ENCODE measurements around the gene CDKAL1. TPM values are rescaled to one million over a fixed set of nuclear protein-coding genes. Genes with fewer than 3 reads are reported as not detected.

Gene CDKAL1
- total RNA-seq, 1 donor from 2014 or later: 39.6 TPM

DNA sequence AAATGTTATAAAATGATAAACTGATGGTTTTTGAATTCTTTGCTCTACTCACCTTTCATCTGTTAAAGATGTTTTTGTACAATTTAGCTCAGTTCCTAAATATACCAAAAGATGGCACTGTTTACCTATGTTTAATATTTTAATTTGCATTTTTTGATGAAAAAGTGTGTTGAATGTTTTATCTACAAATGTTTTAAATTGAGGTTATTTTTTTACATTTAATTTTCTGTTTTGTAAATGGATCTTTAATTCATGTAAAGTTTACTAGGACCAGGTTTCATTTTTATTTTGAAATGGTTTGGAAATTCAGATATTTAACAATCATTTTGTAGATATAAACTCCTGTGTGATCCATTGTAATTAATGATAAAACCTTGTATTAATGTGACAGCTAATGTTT, 30.0 kb downstream of the CDKAL1 start:
- no peak for TF ChIP-seq EZH2phosphoT487 (IDR thresholded peaks at IDR 0.05)
- TF ChIP-seq CTCF (IDR thresholded peaks at IDR 0.05): peak; percentile 71
- no peak for TF ChIP-seq EZH2 (IDR thresholded peaks at IDR 0.05)
- Histone ChIP-seq H3K9ac (no peak overlapping the region), H3K36me3 (no peaks in the 10 kb centered on the region), H4K20me1 (ENCODE audit: low read depth) (no peaks in the 10 kb centered on the region), H3K79me2 (ENCODE audit: low read depth) (peaks cover 16% of the 10 kb centered on the region), H3K9me3 (ENCODE audit: low read depth) (no peaks in the 10 kb centered on the region), H3K4me3 (no peak overlapping the region), H3K27ac (no peak overlapping the region), H3K27me3 (no peaks in the 10 kb centered on the region), H3K4me1 (no peaks in the 10 kb centered on the region), H3K4me2 (no peak overlapping the region), H3F3A (ENCODE audit: low read depth) (no peaks in the 10 kb centered on the region), H2AFZ (replicated peaks) (no peak overlapping the region)
- Mint-ChIP-seq H3K4me1 (peaks cover 3% of the 10 kb centered on the region), H3K27me3 (ENCODE audit: insufficient read depth, low read depth) (no peaks in the 10 kb centered on the region), H3K27ac (no peak overlapping the region), H3K4me3 (no peak overlapping the region), H3K9me3 (peaks cover 2% of the 10 kb centered on the region), H3K36me3 (peaks cover 3% of the 10 kb centered on the region)
- DNase-seq (ENCODE audit: low spot score): peak; percentile 15

GRCh38 chr6:20564777-20565176, 30.5 kb downstream of the CDKAL1 start:
- Histone ChIP-seq H3K27ac (no peak overlapping the region), H3K4me3 (no peak overlapping the region), H3K4me2 (no peak overlapping the region), H2AFZ (replicated peaks) (no peak overlapping the region), H3K79me2 (ENCODE audit: low read depth) (peaks cover 12% of the 10 kb centered on the region), H3K9me3 (ENCODE audit: low read depth) (no peaks in the 10 kb centered on the region), H3K4me1 (no peaks in the 10 kb centered on the region), H3K36me3 (no peaks in the 10 kb centered on the region), H4K20me1 (ENCODE audit: low read depth) (no peaks in the 10 kb centered on the region), H3F3A (ENCODE audit: low read depth) (no peaks in the 10 kb centered on the region), H3K9ac (no peak overlapping the region), H3K27me3 (no peaks in the 10 kb centered on the region)
- no peak overlapping the region for H3K27ac Mint-ChIP-seq
- DNase-seq (ENCODE audit: low spot score): no peak
- no peak for TF ChIP-seq EZH2 (IDR thresholded peaks at IDR 0.05)
- TF ChIP-seq EZH2phosphoT487 (IDR thresholded peaks at IDR 0.05): no peak
- H3K36me3 Mint-ChIP-seq: peaks cover 3% of the 10 kb centered on the region
- H3K4me3 Mint-ChIP-seq: no peak overlapping the region
- peaks cover 2% of the 10 kb centered on the region for H3K4me1 Mint-ChIP-seq
- no peaks in the 10 kb centered on the region for H3K27me3 Mint-ChIP-seq (ENCODE audit: insufficient read depth, low read depth)
- H3K9me3 Mint-ChIP-seq: peaks cover 2% of the 10 kb centered on the region

DNA sequence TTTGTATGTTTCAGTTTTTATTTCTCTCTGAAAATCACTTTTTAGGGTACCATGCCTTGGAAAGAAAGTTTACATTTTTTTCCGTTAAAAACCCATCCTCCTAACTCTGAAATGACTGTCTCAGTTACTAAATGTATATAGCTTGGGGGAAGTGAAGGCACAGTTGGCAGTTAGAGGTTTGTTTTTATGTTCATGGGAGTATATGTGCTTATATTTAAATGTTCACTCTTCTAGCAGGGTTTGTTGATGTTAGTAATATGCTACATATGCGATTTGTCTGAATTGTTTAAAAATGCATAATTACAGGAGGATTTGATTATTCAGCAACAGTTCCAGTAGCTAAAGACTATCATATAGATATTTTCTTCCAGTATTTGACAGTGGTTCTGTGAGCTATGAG, 31.1 kb downstream of the CDKAL1 start:
- H3K27ac Mint-ChIP-seq: no peak overlapping the region

More for the DNA sequence above, 31.1 kb downstream of the CDKAL1 start:
- Histone ChIP-seq H3K27me3 (no peaks in the 10 kb centered on the region), H4K20me1 (ENCODE audit: low read depth) (no peaks in the 10 kb centered on the region), H3K9me3 (ENCODE audit: low read depth) (no peaks in the 10 kb centered on the region), H3K79me2 (ENCODE audit: low read depth) (peaks cover 12% of the 10 kb centered on the region), H3K9ac (no peak overlapping the region), H3K4me3 (no peak overlapping the region), H3K36me3 (no peaks in the 10 kb centered on the region), H3K4me2 (no peak overlapping the region), H3F3A (ENCODE audit: low read depth) (no peaks in the 10 kb centered on the region), H3K4me1 (no peaks in the 10 kb centered on the region), H3K27ac (no peak overlapping the region), H2AFZ (replicated peaks) (no peak overlapping the region)
- H3K27me3 Mint-ChIP-seq (ENCODE audit: insufficient read depth, low read depth): no peaks in the 10 kb centered on the region
- DNase-seq (ENCODE audit: low spot score): no peak
- no peaks in the 10 kb centered on the region for H3K4me1 Mint-ChIP-seq
- peaks cover 3% of the 10 kb centered on the region for H3K36me3 Mint-ChIP-seq
- no peak overlapping the region for H3K4me3 Mint-ChIP-seq
- TF ChIP-seq CTCF (IDR thresholded peaks at IDR 0.05) (no peak), EZH2 (IDR thresholded peaks at IDR 0.05) (no peak), EZH2phosphoT487 (IDR thresholded peaks at IDR 0.05) (no peak)
- peaks cover 2% of the 10 kb centered on the region for H3K9me3 Mint-ChIP-seq

Data from neural progenitor cell (in vitro differentiated cells).